ENCODE results near the gene TEKT2. TPM values are rescaled to one million over a fixed set of nuclear protein-coding genes. Genes with fewer than 3 reads are reported as not detected.

Gene TEKT2
- total and polyA plus RNA-seq, 7 donors, result 0.19 to 0.33 TPM; not detected in 5

DNA sequence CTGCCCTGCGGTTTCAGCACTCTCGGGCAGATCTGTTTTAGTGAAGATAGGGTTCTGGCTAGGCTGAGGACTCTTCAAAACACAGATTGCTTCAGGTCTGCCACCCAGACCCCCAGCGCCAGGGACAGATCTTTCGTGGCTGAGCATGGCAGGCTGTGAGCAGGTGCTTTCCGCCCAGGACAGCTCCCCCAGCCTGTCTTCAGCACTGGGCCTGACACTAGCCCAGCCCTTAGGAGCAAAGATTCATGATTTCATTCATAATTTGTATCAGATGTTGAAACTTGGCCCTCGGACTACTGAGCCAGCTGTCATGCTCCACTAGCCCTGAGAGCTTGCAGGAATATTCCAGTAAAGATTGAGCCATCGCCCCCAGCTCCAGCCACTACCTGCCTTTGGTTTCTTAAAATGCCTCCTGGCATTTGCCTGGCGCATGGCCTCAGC, 10.7 kb downstream of the TEKT2 start:
- peaks cover 0 to 22% (median 12%) of the 10 kb centered on the region in 4 donors for H3K4me1 ChIP-seq
- WGBS, 2 donors, result 91 to 92% methylated on average over 8 of the region's 8 CpGs
- peak; percentile 63 for DNase-seq
- H3K27me3 ChIP-seq, result no peaks in the 10 kb centered on the region
- H3K9me3 ChIP-seq, result no peaks in the 10 kb centered on the region
- no peak overlapping the region for H3K4me3 ChIP-seq
- intact Hi-C loops (cut with DNase I), result loop anchor here (5.0 kb wide), 1 partner anchor 193 kb away; no protein-coding TSS in a partner anchor
- no peak overlapping the region for H3K27ac ChIP-seq
- TF ChIP-seq POLR2A (IDR thresholded peaks at IDR 0.05) (no peak), EP300 (IDR thresholded peaks at IDR 0.05) (no peak), POLR2AphosphoS5 (IDR thresholded peaks at IDR 0.05) (no peak)
- TF ChIP-seq, protein P1, sequence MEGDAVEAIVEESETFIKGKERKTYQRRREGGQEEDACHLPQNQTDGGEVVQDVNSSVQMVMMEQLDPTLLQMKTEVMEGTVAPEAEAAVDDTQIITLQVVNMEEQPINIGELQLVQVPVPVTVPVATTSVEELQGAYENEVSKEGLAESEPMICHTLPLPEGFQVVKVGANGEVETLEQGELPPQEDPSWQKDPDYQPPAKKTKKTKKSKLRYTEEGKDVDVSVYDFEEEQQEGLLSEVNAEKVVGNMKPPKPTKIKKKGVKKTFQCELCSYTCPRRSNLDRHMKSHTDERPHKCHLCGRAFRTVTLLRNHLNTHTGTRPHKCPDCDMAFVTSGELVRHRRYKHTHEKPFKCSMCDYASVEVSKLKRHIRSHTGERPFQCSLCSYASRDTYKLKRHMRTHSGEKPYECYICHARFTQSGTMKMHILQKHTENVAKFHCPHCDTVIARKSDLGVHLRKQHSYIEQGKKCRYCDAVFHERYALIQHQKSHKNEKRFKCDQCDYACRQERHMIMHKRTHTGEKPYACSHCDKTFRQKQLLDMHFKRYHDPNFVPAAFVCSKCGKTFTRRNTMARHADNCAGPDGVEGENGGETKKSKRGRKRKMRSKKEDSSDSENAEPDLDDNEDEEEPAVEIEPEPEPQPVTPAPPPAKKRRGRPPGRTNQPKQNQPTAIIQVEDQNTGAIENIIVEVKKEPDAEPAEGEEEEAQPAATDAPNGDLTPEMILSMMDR (IDR thresholded peaks at IDR 0.05), result no peak
- H3K36me3 ChIP-seq, result peaks cover 13 to 56% (median 31%) of the 10 kb centered on the region in 4 donors

DNA sequence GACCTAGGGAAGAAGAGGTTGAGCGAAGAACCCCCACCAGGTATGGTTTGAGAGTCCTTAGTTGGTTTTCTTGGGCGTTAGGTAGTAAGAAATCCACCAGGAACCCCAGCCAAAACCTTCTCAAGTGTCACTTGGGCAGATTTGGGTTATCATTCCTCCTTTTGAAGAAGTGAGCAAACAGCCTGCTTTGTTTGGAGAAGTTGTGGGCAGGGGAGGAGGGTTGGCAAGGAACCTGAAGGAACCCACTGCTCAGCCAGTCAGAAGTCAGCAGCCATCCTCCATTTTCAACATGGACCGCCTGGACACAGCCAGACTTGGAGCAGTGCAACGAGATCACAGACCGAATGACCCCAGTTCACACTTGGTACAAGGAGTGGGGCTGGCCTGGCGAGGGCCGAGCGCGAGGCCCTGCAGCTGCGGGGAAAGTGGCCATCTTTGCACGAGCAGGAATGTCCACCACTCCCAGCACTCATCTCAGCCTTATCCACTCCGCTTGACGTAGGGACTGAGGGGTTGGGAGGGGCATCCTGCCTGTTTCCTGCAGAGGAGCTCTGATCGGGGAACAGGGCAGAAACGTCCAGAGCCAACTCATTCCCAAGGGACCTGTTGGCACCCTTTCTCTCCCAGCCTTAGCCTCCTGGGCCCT, 12.0 kb downstream of the TEKT2 start:
- DNase-seq, result no peak
- intact Hi-C loops (cut with DNase I), result loop anchor here (5.0 kb wide), 1 partner anchor 191 kb away; no protein-coding TSS in a partner anchor
- Histone ChIP-seq H3K27me3 (no peaks in the 10 kb centered on the region), H3K4me3 (no peak overlapping the region), H3K27ac (no peak overlapping the region), H3K4me1 (peaks cover 0 to 16% (median 11%) of the 10 kb centered on the region in 4 donors), H3K9me3 (no peaks in the 10 kb centered on the region), H3K36me3 (peaks cover 13 to 56% (median 31%) of the 10 kb centered on the region in 4 donors)
- WGBS, 2 donors, result 77 to 81% methylated on average over 15 of the region's 15 CpGs
- TF ChIP-seq EP300 (IDR thresholded peaks at IDR 0.05) (no peak), POLR2AphosphoS5 (IDR thresholded peaks at IDR 0.05) (no peak), POLR2A (IDR thresholded peaks at IDR 0.05) (no peak)
- TF ChIP-seq, protein P1 (IDR thresholded peaks at IDR 0.05), result no peak

DNA sequence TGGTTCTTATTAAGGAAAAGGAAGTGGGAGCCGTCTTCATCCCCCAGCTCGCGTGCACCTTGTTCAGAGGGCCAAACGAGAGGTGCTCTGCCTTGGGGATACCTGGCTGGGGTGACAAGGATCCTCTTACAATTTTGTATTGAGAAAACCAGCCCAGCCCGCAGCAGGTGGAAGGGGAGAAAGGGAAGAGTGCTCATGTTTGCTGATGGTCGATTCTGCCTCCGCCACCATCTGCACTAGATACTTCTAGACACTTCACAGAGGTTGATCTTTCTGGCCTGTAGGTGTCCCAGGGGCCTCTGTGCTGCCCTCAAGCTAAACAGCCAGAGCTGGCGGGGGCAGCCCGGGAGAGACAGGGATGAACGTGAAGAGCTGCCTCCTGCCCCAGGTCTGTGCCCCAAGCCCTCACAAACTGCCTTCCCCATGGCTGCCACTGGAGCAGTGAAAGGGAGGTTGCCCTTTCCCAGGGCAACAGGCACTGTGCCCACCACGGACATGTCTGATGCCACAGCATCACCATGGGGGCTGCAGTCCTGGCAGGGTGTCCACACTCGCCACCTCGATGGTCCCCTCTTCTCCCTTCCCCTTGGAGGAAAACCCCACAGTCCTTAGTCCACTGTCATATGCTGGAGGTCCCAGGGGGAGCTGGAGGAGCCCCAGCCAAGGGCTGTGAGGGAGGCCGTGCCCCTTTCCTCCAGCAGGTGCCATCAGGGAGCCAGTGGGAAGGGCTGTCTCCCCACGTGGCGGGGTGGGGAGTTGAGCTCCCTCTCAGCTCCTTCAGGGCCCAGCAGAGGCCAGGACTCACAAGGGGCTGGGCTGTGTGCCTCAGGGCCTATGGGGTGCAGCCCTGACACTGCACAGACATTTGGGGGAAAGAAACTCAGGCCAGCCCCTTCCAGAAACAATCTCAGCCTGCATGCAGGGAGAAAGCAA, 12.9 kb downstream of the TEKT2 start:
- peaks cover 12 to 47% (median 27%) of the 10 kb centered on the region in 4 donors for H3K36me3 ChIP-seq
- WGBS, 2 donors, result 78 to 79% methylated on average over 16 of the region's 16 CpGs
- H3K4me1 ChIP-seq, result peaks cover 0 to 11% (median 7%) of the 10 kb centered on the region in 4 donors
- no peak overlapping the region for H3K4me3 ChIP-seq
- no peak for DNase-seq
- no peak overlapping the region for H3K27ac ChIP-seq
- no peak for TF ChIP-seq EP300 (IDR thresholded peaks at IDR 0.05)
- TF ChIP-seq POLR2A (IDR thresholded peaks at IDR 0.05), result no peak
- TF ChIP-seq, protein P1 (IDR thresholded peaks at IDR 0.05), result no peak
- H3K9me3 ChIP-seq, result no peaks in the 10 kb centered on the region
- intact Hi-C loops (cut with DNase I), result loop anchor here (5.0 kb wide), 1 partner anchor 191 kb away; no protein-coding TSS in a partner anchor
- no peaks in the 10 kb centered on the region for H3K27me3 ChIP-seq

DNA sequence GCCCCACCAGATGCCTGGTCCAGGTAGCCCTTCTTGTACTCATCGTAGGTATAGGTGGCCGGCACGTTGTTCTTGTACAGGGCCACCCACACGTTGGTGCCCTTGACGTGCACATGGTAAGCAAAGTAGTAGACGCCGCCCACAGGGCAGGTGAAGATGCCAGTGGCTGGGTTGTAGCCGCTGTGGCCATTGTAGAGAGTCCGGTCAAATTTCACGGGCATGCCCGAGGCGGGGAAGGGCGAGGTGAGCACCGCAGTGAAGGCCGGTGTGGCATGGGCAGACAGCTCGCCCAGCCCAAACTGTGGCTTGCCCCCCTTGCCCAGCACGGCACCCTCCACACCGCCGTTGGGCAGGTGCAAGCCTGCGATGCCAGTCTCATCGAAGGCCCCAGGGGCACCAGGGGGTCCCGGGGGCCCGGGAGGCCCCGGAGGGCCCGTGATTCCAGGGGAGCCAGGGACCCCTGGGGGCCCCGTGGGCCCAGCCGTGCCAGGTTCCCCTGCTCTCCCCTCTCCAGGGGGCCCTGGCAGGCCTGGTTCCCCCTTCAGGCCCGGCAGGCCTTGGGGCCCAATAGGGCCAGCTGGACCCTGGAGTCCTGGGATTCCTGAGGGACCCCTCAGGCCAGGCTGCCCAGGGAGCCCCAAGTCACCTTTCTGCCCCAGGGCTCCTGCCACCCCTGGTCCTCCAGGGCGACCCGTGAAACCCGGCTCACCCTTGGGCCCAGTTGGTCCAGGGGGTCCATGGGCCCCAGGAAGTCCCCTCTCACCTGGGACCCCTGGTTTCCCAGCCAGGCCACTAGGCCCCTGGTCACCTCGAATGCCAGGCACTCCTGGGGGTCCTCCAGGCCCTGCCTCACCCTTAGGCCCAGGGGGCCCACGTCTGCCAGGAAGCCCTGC, 14.0 kb downstream of the TEKT2 start:
- H3K27ac ChIP-seq, result no peak overlapping the region
- H3K27me3 ChIP-seq, result no peaks in the 10 kb centered on the region
- 88 to 92% methylated on average over 33 of the region's 33 CpGs for WGBS, 2 donors
- no peak for DNase-seq
- no peaks in the 10 kb centered on the region for H3K9me3 ChIP-seq
- H3K4me3 ChIP-seq, result no peak overlapping the region
- intact Hi-C loops (cut with DNase I), result loop anchor here (2.0 to 5.0 kb wide), 2 partner anchors 91 to 189 kb away; no protein-coding TSS in a partner anchor
- peaks cover 0 to 11% (median 7%) of the 10 kb centered on the region in 4 donors for H3K4me1 ChIP-seq
- H3K36me3 ChIP-seq, result peaks cover under 1 to 35% (median 18%) of the 10 kb centered on the region in 4 donors
- no peak for TF ChIP-seq POLR2A (IDR thresholded peaks at IDR 0.05)
- TF ChIP-seq, protein P1 (IDR thresholded peaks at IDR 0.05), result no peak
- no peak for TF ChIP-seq POLR2AphosphoS5 (IDR thresholded peaks at IDR 0.05)
